ENCODE data around the gene LENG9. TPM values are rescaled to one million over a fixed set of nuclear protein-coding genes. Genes with fewer than 3 reads are reported as not detected.
A peak's percentile ranks its signal among the peaks of the same experiment; 100 is the strongest.
"Not testable (repeated sequence)": the region's sequence is repeated elsewhere in the genome, so short reads cannot be mapped to it uniquely, and the experiment has no call there.

The LENG9 gene
- polyA plus RNA-seq (2013, experiment 1 of 4) = 0.96 TPM
- 0.84 TPM for polyA plus RNA-seq (2013, experiment 2 of 4)
- polyA plus RNA-seq (2013, experiment 3 of 4) = 0.69 TPM
- polyA plus RNA-seq (2013, experiment 4 of 4) = 1.1 TPM

DNA sequence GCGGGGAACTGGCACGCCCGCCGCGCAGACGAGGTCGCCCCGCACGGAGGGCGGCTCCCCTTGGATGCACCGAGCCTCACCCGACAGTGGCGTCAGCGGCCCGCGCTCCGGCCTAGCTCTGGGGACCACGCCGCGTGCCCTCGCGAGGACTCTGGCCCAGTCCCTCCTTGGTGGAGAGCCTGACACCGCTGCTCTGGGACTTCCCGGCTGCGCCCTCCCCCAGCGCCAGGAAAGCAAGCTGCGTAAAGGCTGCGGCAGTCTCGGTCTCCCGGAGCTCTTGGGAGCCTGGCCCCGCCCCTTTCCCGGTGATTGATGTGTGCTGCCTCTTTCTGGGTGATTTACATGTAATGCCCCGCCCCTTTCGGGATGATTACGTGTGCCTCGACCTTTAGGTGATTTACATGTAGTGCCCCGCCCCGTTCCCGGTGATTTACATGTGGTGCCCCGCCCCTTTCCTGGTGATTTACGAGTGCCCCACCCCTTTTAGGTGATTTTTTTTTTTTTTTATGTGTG is at the start of gene LENG9:
Gene LENG9, minus strand, starts transcription at position 248 of the 513 bp plus-strand sequence. CDS start 252 bp downstream, outside the sequence.
- Histone ChIP-seq H3K4me3 (ENCODE audit: insufficient read depth, low read depth, low read length) (peak within 1 kb of the TSS; percentile 51), H3K27me3 (ENCODE audit: control insufficient read depth, insufficient read depth, low read length, poor library complexity, severe bottlenecking) (peaks cover 18% of the 10 kb centered on the region), H3K4me1 (ENCODE audit: control insufficient read depth, insufficient read depth, low read length) (no peaks in the 10 kb centered on the region), H3K27ac (ENCODE audit: insufficient read depth, low read depth, low read length, poor library complexity, severe bottlenecking) (peak within 1 kb of the TSS; percentile 91), H3K9me3 (ENCODE audit: control insufficient read depth, low read length) (no peaks in the 10 kb centered on the region), H3K36me3 (ENCODE audit: control insufficient read depth, insufficient read depth, low read length) (peaks cover 29% of the 10 kb centered on the region)
- 0 to 1% methylated on average over 41 of the region's 41 CpGs for WGBS, 2 experiments

DNA sequence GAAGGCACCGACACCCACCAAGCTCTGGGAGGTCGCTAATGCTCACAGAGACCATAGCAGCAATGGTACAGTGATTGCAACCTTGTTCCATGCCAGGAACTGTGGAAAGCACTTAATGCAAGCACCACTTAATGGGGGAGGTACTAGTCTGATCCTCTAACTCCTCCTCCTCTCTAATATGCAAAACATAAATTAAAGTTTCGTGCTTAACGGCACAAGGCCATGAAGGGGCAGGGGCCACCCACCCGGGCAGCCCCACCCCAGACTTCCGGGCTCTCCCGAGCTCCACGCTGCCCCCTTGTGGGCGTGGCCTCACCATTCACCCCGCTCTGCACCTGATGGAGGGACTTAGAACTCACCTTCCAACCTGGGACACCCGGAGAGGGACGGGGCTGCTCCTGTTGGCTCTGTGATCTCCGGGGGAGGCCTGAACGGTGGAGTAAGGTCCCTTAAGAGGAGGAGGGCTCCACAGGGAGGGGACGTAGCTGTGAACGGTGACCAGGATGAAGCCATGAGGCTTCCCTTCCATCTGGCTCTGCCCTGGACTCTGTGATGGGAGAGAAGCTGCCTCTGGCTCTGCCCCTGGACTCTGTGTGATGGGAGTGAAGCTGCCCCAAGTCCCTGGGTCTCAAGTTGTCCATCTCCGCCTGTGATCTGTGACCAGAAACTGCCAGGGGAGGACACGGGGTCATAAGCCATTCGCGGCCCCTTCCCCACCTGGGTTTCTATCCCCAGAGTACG is 45.8 kb upstream of the LENG9 start:
- 76 to 82% methylated on average over 6 of the region's 21 CpGs for WGBS, 2 experiments
- not testable (repeated sequence) for H3K36me3 ChIP-seq (ENCODE audit: control insufficient read depth, insufficient read depth, low read length); H3K4me3 ChIP-seq (ENCODE audit: insufficient read depth, low read depth, low read length); H3K9me3 ChIP-seq (ENCODE audit: control insufficient read depth, low read length); H3K27ac ChIP-seq (ENCODE audit: insufficient read depth, low read depth, low read length, poor library complexity, severe bottlenecking); H3K27me3 ChIP-seq (ENCODE audit: control insufficient read depth, insufficient read depth, low read length, poor library complexity, severe bottlenecking); H3K4me1 ChIP-seq (ENCODE audit: control insufficient read depth, insufficient read depth, low read length)

DNA sequence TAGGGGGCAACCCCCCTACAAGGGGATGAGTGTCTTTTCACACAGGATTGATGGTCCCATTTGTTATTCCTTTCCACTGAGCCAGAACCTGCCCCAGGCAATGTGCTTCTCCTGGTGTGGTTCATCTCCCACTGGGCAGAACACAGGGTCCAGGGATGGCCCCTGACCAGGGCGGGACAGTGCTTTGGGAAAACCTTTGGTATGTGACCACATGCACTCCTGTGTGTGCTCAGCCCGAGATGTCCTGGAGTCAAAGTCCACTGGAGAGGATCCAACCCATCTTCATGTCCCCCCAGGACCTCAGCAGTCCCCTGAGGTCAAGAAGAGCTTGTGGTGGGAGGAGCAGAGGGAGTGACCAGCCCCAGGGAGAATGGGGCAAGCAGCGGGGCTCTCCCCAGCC is 44.9 kb upstream of the LENG9 start:
- 84 to 96% methylated on average over 2 of the region's 3 CpGs for WGBS, 2 experiments
- H3K27ac ChIP-seq (ENCODE audit: insufficient read depth, low read depth, low read length, poor library complexity, severe bottlenecking); H3K4me3 ChIP-seq (ENCODE audit: insufficient read depth, low read depth, low read length); H3K36me3 ChIP-seq (ENCODE audit: control insufficient read depth, insufficient read depth, low read length); H3K27me3 ChIP-seq (ENCODE audit: control insufficient read depth, insufficient read depth, low read length, poor library complexity, severe bottlenecking); H3K9me3 ChIP-seq (ENCODE audit: control insufficient read depth, low read length); H3K4me1 ChIP-seq (ENCODE audit: control insufficient read depth, insufficient read depth, low read length): not testable (repeated sequence)

DNA sequence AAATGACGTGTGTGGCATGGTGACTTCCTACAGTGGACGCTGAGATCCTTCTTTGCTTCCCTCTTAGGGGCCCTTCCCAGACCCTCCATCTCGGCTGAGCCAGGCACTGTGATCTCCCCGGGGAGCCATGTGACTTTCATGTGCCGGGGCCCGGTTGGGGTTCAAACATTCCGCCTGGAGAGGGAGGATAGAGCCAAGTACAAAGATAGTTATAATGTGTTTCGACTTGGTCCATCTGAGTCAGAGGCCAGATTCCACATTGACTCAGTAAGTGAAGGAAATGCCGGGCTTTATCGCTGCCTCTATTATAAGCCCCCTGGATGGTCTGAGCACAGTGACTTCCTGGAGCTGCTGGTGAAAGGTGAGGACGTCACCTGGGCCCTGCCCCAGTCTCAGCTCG is 44.2 kb upstream of the LENG9 start:
- Histone ChIP-seq H3K27me3 (ENCODE audit: control insufficient read depth, insufficient read depth, low read length, poor library complexity, severe bottlenecking) (no peaks in the 10 kb centered on the region), H3K4me3 (ENCODE audit: insufficient read depth, low read depth, low read length) (no peak overlapping the region), H3K4me1 (ENCODE audit: control insufficient read depth, insufficient read depth, low read length) (no peaks in the 10 kb centered on the region), H3K9me3 (ENCODE audit: control insufficient read depth, low read length) (peaks cover 6% of the 10 kb centered on the region), H3K27ac (ENCODE audit: insufficient read depth, low read depth, low read length, poor library complexity, severe bottlenecking) (no peak overlapping the region), H3K36me3 (ENCODE audit: control insufficient read depth, insufficient read depth, low read length) (no peaks in the 10 kb centered on the region)
- 77 to 80% methylated on average over 12 of the region's 12 CpGs for WGBS, 2 experiments

DNA sequence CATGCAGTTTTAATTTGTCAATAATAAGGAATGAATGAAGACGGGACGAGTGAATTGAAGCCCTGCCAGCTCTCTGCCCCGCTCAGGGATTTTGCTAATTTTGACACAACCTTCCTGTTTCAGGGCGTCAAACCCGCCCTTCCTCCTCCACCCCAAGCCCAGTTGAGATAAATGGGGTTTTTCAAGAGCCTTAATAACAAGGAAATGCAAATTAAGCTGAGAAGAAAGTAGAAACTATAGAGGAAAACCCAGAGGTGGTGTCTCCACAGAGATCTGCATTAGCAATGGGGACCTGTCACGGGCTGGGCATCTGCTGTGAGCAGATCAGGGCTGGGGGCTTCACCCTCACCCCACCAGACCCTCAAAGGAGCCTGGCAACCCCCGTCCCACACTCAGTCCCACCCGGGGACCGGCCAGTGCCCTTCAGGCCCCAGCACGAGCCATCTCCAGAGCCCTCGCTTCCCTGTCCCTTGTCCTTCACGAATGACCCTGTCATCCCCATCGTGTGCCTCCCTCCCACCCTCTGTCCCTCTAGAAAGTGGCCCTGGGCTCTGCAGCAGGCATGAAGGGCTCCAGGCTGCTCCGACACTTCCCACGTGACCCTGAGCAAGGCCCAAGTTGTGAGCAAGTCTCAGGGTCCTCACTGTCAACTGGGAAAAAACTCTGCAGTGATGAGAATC is 43.6 kb upstream of the LENG9 start:
- not testable (repeated sequence) for H3K4me1 ChIP-seq (ENCODE audit: control insufficient read depth, insufficient read depth, low read length); H3K36me3 ChIP-seq (ENCODE audit: control insufficient read depth, insufficient read depth, low read length); H3K4me3 ChIP-seq (ENCODE audit: insufficient read depth, low read depth, low read length); H3K27me3 ChIP-seq (ENCODE audit: control insufficient read depth, insufficient read depth, low read length, poor library complexity, severe bottlenecking); H3K9me3 ChIP-seq (ENCODE audit: control insufficient read depth, low read length); H3K27ac ChIP-seq (ENCODE audit: insufficient read depth, low read depth, low read length, poor library complexity, severe bottlenecking)
- 75 to 81% methylated on average over 9 of the region's 15 CpGs for WGBS, 2 experiments

DNA sequence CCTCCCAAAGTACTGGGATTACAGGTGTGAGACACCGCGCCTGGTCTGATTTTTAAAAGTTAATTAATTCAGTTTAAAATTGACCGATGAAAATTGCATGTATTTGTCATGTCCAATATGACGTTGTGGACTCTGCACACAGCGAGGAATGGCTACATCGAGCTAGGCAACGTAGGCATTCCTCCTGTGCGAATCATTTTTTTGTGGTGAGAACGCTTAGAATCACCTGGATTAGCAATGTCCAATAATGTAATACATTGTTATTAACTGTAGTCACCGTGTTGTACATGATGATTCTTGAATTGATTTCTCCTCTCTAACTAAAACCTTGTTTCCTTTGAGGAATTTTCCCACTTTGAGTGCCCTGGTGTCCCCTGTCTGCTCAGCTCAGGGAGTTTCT is 42.5 kb upstream of the LENG9 start:
- Histone ChIP-seq H3K4me3 (ENCODE audit: insufficient read depth, low read depth, low read length) (no peak overlapping the region), H3K4me1 (ENCODE audit: control insufficient read depth, insufficient read depth, low read length) (no peaks in the 10 kb centered on the region), H3K27me3 (ENCODE audit: control insufficient read depth, insufficient read depth, low read length, poor library complexity, severe bottlenecking) (no peaks in the 10 kb centered on the region), H3K36me3 (ENCODE audit: control insufficient read depth, insufficient read depth, low read length) (no peaks in the 10 kb centered on the region), H3K27ac (ENCODE audit: insufficient read depth, low read depth, low read length, poor library complexity, severe bottlenecking) (no peak overlapping the region), H3K9me3 (ENCODE audit: control insufficient read depth, low read length) (peaks cover 6% of the 10 kb centered on the region)
- WGBS, 2 experiments = 68 to 69% methylated on average over 9 to 10 of the region's 10 CpGs

DNA sequence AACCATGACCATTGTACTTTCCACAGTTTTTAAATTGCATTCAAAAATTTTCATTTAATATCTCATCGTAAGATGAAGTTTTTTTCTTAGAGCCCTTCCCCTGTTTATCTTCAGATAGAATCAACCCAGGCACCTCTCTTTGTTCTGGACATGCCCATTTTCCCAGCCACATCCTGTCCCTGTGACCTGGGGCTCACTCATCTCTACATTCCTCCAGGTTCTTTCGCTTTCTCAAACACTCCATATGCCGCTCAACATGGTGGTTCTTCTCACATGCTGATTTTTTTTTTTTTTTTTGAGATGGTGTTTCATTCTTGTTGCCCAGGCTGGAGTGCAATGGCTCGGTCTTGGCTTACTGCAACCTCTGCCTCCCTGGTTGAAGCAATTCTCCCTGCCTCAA is 42.0 kb upstream of the LENG9 start:
- not testable (repeated sequence) for H3K27ac ChIP-seq (ENCODE audit: insufficient read depth, low read depth, low read length, poor library complexity, severe bottlenecking); H3K27me3 ChIP-seq (ENCODE audit: control insufficient read depth, insufficient read depth, low read length, poor library complexity, severe bottlenecking); H3K9me3 ChIP-seq (ENCODE audit: control insufficient read depth, low read length); H3K36me3 ChIP-seq (ENCODE audit: control insufficient read depth, insufficient read depth, low read length); H3K4me1 ChIP-seq (ENCODE audit: control insufficient read depth, insufficient read depth, low read length); H3K4me3 ChIP-seq (ENCODE audit: insufficient read depth, low read depth, low read length)
- WGBS, 2 experiments = 81 to 92% methylated on average over 3 to 4 of the region's 4 CpGs

DNA sequence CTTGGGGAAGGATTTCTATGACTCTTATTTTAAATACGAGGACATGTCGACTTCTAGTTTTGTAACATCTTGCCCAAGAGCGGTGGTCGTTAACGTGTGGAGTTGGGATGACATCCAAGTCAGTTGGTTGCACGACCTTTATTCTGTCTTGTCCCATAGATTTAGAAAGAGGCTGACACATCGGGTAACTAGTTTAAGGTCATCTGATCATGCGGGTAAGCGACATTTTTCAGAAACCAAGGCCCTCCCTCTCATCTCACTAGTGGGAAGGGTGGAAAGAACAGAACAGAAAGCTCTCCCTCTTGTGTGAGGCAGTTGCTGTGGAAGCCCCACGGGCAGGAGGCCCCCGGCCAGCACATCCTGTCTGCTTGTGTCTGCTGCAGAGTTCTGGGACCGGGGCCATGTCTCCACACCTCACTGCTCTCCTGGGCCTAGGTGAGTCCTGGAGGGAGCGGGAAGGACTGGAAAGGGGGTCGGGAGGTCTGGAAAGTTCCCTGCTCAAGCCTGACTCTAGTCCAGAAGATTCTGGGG is 39.0 kb upstream of the LENG9 start, which contains the start of gene LAIR2:
Gene LAIR2, plus strand, starts transcription at position 314 of the 531 bp plus-strand sequence. Its CDS starts 88 bp downstream, at position 402.
- Histone ChIP-seq H3K4me3 (ENCODE audit: insufficient read depth, low read depth, low read length) (no peak within 1 kb of the TSS), H3K9me3 (ENCODE audit: control insufficient read depth, low read length) (peaks cover 6% of the 10 kb centered on the region), H3K27me3 (ENCODE audit: control insufficient read depth, insufficient read depth, low read length, poor library complexity, severe bottlenecking) (no peaks in the 10 kb centered on the region), H3K36me3 (ENCODE audit: control insufficient read depth, insufficient read depth, low read length) (no peaks in the 10 kb centered on the region), H3K4me1 (ENCODE audit: control insufficient read depth, insufficient read depth, low read length) (no peaks in the 10 kb centered on the region), H3K27ac (ENCODE audit: insufficient read depth, low read depth, low read length, poor library complexity, severe bottlenecking) (no peak within 1 kb of the TSS)
- WGBS, 2 experiments = 72 to 77% methylated on average over 14 of the region's 14 CpGs

DNA sequence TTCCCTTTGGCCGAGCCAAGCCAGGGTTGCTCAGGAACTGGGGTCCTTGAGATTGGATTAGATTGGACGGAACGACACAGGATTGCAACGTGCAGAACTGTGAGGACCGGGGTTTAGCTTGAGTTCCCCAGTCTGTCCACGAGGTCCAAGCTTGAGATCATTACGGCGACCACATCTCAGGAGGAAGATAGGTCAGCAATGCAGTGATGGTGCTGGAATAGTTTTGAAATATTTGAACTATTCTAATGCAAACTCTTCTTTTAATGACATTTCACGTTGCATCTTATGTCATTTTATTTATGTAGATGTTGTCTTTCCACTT is 34.8 kb upstream of the LENG9 start:
- H3K27me3 ChIP-seq (ENCODE audit: control insufficient read depth, insufficient read depth, low read length, poor library complexity, severe bottlenecking); H3K36me3 ChIP-seq (ENCODE audit: control insufficient read depth, insufficient read depth, low read length): not testable (repeated sequence)
- 73 to 75% methylated on average over 7 to 8 of the region's 9 CpGs for WGBS, 2 experiments

DNA sequence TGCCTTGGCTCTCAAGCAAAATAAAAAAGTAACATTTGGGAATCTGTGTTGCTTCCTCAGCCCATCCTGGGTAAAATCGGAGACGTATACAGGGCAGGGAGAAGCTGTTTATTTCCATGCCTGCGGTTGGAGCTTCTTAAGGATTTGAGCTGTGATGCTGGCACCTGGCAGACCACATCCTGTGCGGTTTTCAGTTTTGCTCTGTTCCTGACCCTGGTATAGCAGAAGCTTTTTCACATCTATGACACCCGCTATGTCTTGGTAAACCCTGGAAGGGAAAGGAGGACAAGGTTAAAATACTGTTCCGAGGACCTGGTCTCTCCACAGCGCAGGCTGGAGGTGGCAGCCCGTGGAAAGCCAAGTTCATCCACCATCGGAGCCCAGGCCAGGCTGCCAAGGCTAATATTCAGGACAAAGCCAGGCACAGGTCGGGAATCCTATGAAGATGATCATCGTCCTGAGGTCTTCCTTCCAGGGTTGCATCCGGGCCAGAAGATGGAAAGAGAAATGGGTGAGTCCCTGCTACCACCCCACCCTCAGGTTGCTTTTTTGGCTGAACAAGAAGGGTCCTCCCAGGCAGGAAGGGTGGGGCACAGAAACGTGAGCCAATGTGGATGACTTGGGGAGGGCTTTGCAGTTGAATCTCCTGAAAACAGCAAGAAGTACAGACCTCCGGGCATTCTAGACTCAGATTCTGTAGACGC is 34.3 kb upstream of the LENG9 start:
- H3K27ac ChIP-seq (ENCODE audit: insufficient read depth, low read depth, low read length, poor library complexity, severe bottlenecking); H3K27me3 ChIP-seq (ENCODE audit: control insufficient read depth, insufficient read depth, low read length, poor library complexity, severe bottlenecking); H3K9me3 ChIP-seq (ENCODE audit: control insufficient read depth, low read length); H3K4me1 ChIP-seq (ENCODE audit: control insufficient read depth, insufficient read depth, low read length); H3K36me3 ChIP-seq (ENCODE audit: control insufficient read depth, insufficient read depth, low read length); H3K4me3 ChIP-seq (ENCODE audit: insufficient read depth, low read depth, low read length): not testable (repeated sequence)
- WGBS, 2 experiments = 69 to 73% methylated on average over 7 of the region's 15 CpGs

More for the DNA sequence above, 34.8 kb upstream of the LENG9 start:
- H3K27ac ChIP-seq (ENCODE audit: insufficient read depth, low read depth, low read length, poor library complexity, severe bottlenecking); H3K4me1 ChIP-seq (ENCODE audit: control insufficient read depth, insufficient read depth, low read length); H3K9me3 ChIP-seq (ENCODE audit: control insufficient read depth, low read length); H3K4me3 ChIP-seq (ENCODE audit: insufficient read depth, low read depth, low read length): not testable (repeated sequence)
